Ishikawa (cell line): Measurements from ENCODE around the gene ABLIM2.

Experiments used
- CEBPB ChIP-seq: IDR thresholded peaks from 2 replicates; pipeline ENCODE4 v1.6.1; 2012
- CREB1 ChIP-seq: IDR thresholded peaks from 2 replicates; pipeline ENCODE4 v1.6.1; 2012; ENCODE audit warnings: low read depth
- EGR1 ChIP-seq: IDR thresholded peaks from 2 replicates; pipeline ENCODE4 v1.6.1; 2012
- EP300 ChIP-seq: IDR thresholded peaks from 2 replicates; pipeline ENCODE4 v1.6.1; 2012; ENCODE audit warnings: borderline replicate concordance
- NFIC ChIP-seq: IDR thresholded peaks from 2 replicates; pipeline ENCODE4 v1.6.1; 2012
- RAD21 ChIP-seq: IDR thresholded peaks from 2 replicates; pipeline ENCODE4 v1.6.1; 2012; ENCODE audit warnings: low read depth
- TAF1 ChIP-seq: IDR thresholded peaks from 2 replicates; pipeline ENCODE4 v1.6.1; 2012; ENCODE audit warnings: low read depth, mild to moderate bottlenecking
- YY1 ChIP-seq: IDR thresholded peaks from 2 replicates; pipeline ENCODE4 v1.6.1; 2012; ENCODE audit warnings: low read depth
- ZBTB7A ChIP-seq: IDR thresholded peaks from 2 replicates; pipeline ENCODE4 v1.6.1; 2012; ENCODE audit warnings: low read depth

GRCh38 chr4:8121292-8122015 lies 37.2 kb downstream of the ABLIM2 start:
- TF ChIP-seq YY1 = no peak
- TF ChIP-seq TAF1 = no peak
- TF ChIP-seq NFIC = no peak
- no peak for TF ChIP-seq EGR1
- no peak for TF ChIP-seq CEBPB
- TF ChIP-seq RAD21 = no peak
- TF ChIP-seq ZBTB7A = no peak
- TF ChIP-seq CREB1 = no peak
- no peak for TF ChIP-seq EP300
